SK-N-MC (cell line): Measurements from ENCODE around the gene MLC1.

Source experiments
- EZH2 ChIP-seq: fragments of 200-600 bp; sonication (generic); IDR thresholded peaks from one replicate; pipeline ENCODE4 v1.6.1; 2017; ENCODE audit warnings: antibody characterized with exemption
- FOXP2 ChIP-seq: optimal IDR thresholded peaks from 2 replicates; pipeline ENCODE3; 2011; ENCODE audit warnings: mild to moderate bottlenecking, moderate library complexity; ENCODE audit not compliant: insufficient read depth; ENCODE audit errors: extremely low read length, control extremely low read depth
- POLR2AphosphoS5 ChIP-seq: IDR thresholded peaks from 2 replicates; pipeline ENCODE4 v1.6.1; 2012; ENCODE audit warnings: mild to moderate bottlenecking, low read depth, low read length, borderline replicate concordance

DNA sequence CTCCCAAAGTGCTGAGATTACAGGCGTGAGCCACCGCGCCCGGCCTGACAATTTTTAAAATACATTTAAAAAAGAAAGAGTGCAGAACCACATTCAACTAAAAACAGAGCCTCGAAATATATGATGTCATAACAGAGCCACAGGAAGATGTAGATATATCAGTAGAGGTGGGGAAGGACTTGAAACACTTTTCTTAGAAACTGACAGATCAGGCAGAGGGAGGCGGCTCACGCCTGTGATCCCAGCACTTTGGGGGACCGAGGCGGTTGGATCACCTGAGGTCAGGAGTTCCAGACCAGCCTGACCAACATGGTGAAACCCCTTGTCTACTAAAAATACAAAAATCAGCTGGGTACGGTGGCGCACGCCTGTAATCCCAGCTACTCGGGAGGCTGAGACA is 7.0 kb downstream of the MLC1 start:
- TF ChIP-seq EZH2 = no peak
- TF ChIP-seq POLR2AphosphoS5 = no peak
- TF ChIP-seq FOXP2 = no peak
